HEK293 (cell line): ENCODE data around the gene CIAPIN1.
"Not testable (repeated sequence)": the region's sequence is repeated elsewhere in the genome, so short reads cannot be mapped to it uniquely, and the experiment has no call there.

Experiments used
- CTCF ChIA-PET: fragments of 350-600 bp; formaldehyde crosslinking; extraction: SDS; loops from one replicate; lab custom pipeline; 2021; ENCODE audit warnings: antibody characterized with exemption; lab: Yijun Ruan, JAX
- POLR2A ChIA-PET: fragments of 300-600 bp; formaldehyde crosslinking; extraction: SDS; loops from one replicate; lab custom pipeline; 2020; ENCODE audit warnings: antibody characterized with exemption, inconsistent platforms; lab: Yijun Ruan, JAX
- H3K27ac ChIP-seq: fragments of 200-500 bp; sonication (Bioruptor generic); 2 replicates; pipeline ENCODE4 v1.5.1; 2014; ENCODE audit warnings: low read depth, low read length, control low read depth, inconsistent platforms; ENCODE audit errors: extremely low read depth
- H3K36me3 ChIP-seq, 2 experiments: fragments of 200-500 bp in 1 of 2; sonication (Bioruptor generic) in 1 of 2; 1 replicate in 1 of 2; 2 replicates in 1 of 2; pipeline ENCODE4 v1.5.1; 2014 to 2017; ENCODE audit warnings: inconsistent platforms in 2 of 2, low read length in 2 of 2; ENCODE audit not compliant: control insufficient read depth in 2 of 2, insufficient read depth in 1 of 2
- H3K4me1 ChIP-seq: fragments of 200-500 bp; sonication (Bioruptor generic); 2 replicates; pipeline ENCODE4 v1.5.1; 2014; ENCODE audit warnings: mild to moderate bottlenecking, low read length, inconsistent platforms; ENCODE audit not compliant: control insufficient read depth, insufficient read depth
- H3K4me3 ChIP-seq: 2 replicates; pipeline ENCODE4 v1.5.1; 2011; ENCODE audit warnings: low read depth, mild to moderate bottlenecking, control low read depth, low read length, moderate library complexity
- H3K9me3 ChIP-seq: fragments of 200-500 bp; sonication (Bioruptor generic); 2 replicates; pipeline ENCODE4 v1.5.1; 2014; ENCODE audit warnings: low read depth, low read length, inconsistent platforms; ENCODE audit not compliant: control insufficient read depth, insufficient read depth
- HOXA7 ChIP-seq: sonication (generic); formaldehyde crosslinking; IDR thresholded peaks from 2 replicates; pipeline ENCODE4 v1.8.1; 2022; ENCODE audit warnings: missing genetic modification reagents, borderline replicate concordance
- MYNN ChIP-seq: fragments of 450-650 bp; formaldehyde crosslinking; IDR thresholded peaks from 2 replicates; pipeline ENCODE4 v1.5.1; 2016; ENCODE audit warnings: missing biosample characterization, missing genetic modification characterization, borderline replicate concordance
- PRDM1 ChIP-seq: fragments of 450-650 bp; formaldehyde crosslinking; IDR thresholded peaks from 2 replicates; pipeline ENCODE4; 2016; ENCODE audit warnings: missing biosample characterization, missing genetic modification characterization
- WT1 ChIP-seq: fragments of 450-650 bp; formaldehyde crosslinking; IDR thresholded peaks from 2 replicates; pipeline ENCODE4 v1.5.1; 2016; ENCODE audit warnings: missing biosample characterization, missing genetic modification characterization
- ZNF132 ChIP-seq: fragments of 450-650 bp; formaldehyde crosslinking; IDR thresholded peaks from 2 replicates; pipeline ENCODE4 v1.5.1; 2017; ENCODE audit warnings: missing biosample characterization, missing genetic modification characterization, borderline replicate concordance
- ZNF19 ChIP-seq: fragments of 450-650 bp; formaldehyde crosslinking; IDR thresholded peaks from 2 replicates; pipeline ENCODE4; 2016; ENCODE audit warnings: missing biosample characterization, missing genetic modification characterization, low read depth
- ZNF221 ChIP-seq: fragments of 450-650 bp; formaldehyde crosslinking; IDR thresholded peaks from 2 replicates; pipeline ENCODE4 v1.5.1; 2017; ENCODE audit warnings: missing biosample characterization, missing genetic modification characterization, borderline replicate concordance
- ZNF341 ChIP-seq: fragments of 450-650 bp; formaldehyde crosslinking; IDR thresholded peaks from 2 replicates; pipeline ENCODE4; 2016; ENCODE audit warnings: low read depth, missing biosample characterization, missing genetic modification characterization
- ZNF354C ChIP-seq: fragments of 450-650 bp; formaldehyde crosslinking; IDR thresholded peaks from 2 replicates; pipeline ENCODE4 v1.5.1; 2016; ENCODE audit warnings: missing biosample characterization, missing genetic modification characterization, low read depth, borderline replicate concordance
- ZNF529 ChIP-seq: fragments of 450-650 bp; formaldehyde crosslinking; IDR thresholded peaks from 2 replicates; pipeline ENCODE4 v1.5.1; 2017; ENCODE audit warnings: missing genetic modification characterization, missing biosample characterization; ENCODE audit not compliant: insufficient replicate concordance
- ZNF548 ChIP-seq: fragments of 450-650 bp; formaldehyde crosslinking; IDR thresholded peaks from 2 replicates; pipeline ENCODE4 v1.5.1; 2016; ENCODE audit warnings: missing biosample characterization, missing genetic modification characterization
- ZNF701 ChIP-seq: fragments of 450-650 bp; formaldehyde crosslinking; IDR thresholded peaks from 2 replicates; pipeline ENCODE4 v1.5.1; 2016; ENCODE audit warnings: missing biosample characterization, missing genetic modification characterization
- ZNF776 ChIP-seq: fragments of 450-650 bp; formaldehyde crosslinking; IDR thresholded peaks from 2 replicates; pipeline ENCODE4 v1.5.0; 2017; ENCODE audit warnings: missing biosample characterization, missing genetic modification characterization, borderline replicate concordance
- TF ChIP-seq, protein P1 (sequence below): fragments of 450-650 bp; formaldehyde crosslinking; IDR thresholded peaks from 2 replicates; pipeline ENCODE4 v1.5.1; 2017; ENCODE audit warnings: missing biosample characterization, missing genetic modification characterization
- TF ChIP-seq, protein P2 (sequence below): fragments of 450-650 bp; formaldehyde crosslinking; IDR thresholded peaks from 2 replicates; pipeline ENCODE4 v1.5.1; 2016; ENCODE audit warnings: missing biosample characterization, missing genetic modification characterization
- TF ChIP-seq, protein P3 (sequence below): fragments of 450-650 bp; formaldehyde crosslinking; IDR thresholded peaks from 2 replicates; pipeline ENCODE4 v1.5.1; 2016; ENCODE audit warnings: missing biosample characterization, missing genetic modification characterization

Gene CIAPIN1

DNA sequence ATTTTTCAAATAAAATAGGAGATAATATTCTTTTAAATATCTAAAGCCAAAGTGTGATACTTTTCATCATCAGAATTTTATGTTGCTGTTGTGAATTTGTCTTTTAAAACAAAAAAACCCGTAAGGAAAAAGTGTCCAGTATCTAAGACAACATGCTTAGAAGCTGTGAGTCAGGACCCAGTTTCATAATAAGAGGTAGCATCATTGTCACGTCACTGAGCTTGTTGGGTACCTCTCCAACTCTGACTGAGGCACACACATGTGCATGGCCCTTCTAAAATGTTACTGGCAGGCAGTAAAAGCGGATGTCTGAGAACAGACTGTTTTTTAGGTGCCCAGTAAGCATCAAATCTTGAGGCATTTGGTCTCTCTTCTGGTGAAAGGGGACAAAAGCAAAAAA, 2.5 kb downstream of the CIAPIN1 start:
- no peaks in the 10 kb centered on the region for H3K9me3 ChIP-seq
- H3K36me3 ChIP-seq = peaks cover 0 to 23% of the 10 kb centered on the region in 2 experiments; a peak in 2 of 3 replicates
- no peaks in the 10 kb centered on the region for H3K4me1 ChIP-seq
- CTCF ChIA-PET = interaction anchor here (0.6 to 2.5 kb wide), 5 partner anchors 17 to 143 kb away, joined by 3 to 17 read pairs (median 5); partner anchors contain the start of gene POLR2C
- H3K4me3 ChIP-seq = no peak overlapping the region
- TF ChIP-seq, protein P1, sequence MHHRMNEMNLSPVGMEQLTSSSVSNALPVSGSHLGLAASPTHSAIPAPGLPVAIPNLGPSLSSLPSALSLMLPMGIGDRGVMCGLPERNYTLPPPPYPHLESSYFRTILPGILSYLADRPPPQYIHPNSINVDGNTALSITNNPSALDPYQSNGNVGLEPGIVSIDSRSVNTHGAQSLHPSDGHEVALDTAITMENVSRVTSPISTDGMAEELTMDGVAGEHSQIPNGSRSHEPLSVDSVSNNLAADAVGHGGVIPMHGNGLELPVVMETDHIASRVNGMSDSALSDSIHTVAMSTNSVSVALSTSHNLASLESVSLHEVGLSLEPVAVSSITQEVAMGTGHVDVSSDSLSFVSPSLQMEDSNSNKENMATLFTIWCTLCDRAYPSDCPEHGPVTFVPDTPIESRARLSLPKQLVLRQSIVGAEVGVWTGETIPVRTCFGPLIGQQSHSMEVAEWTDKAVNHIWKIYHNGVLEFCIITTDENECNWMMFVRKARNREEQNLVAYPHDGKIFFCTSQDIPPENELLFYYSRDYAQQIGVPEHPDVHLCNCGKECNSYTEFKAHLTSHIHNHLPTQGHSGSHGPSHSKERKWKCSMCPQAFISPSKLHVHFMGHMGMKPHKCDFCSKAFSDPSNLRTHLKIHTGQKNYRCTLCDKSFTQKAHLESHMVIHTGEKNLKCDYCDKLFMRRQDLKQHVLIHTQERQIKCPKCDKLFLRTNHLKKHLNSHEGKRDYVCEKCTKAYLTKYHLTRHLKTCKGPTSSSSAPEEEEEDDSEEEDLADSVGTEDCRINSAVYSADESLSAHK (tag by site-specific recombination) = no peak
- peak; percentile 63; the same call in 1 of the 2 replicates for TF ChIP-seq MYNN
- H3K27ac ChIP-seq = no peak overlapping the region
- POLR2A ChIA-PET = interaction anchor here (2.2 kb wide), 1 partner anchor 18 kb away, joined by 13 read pairs; the partner anchor contains the start of gene POLR2C

DNA sequence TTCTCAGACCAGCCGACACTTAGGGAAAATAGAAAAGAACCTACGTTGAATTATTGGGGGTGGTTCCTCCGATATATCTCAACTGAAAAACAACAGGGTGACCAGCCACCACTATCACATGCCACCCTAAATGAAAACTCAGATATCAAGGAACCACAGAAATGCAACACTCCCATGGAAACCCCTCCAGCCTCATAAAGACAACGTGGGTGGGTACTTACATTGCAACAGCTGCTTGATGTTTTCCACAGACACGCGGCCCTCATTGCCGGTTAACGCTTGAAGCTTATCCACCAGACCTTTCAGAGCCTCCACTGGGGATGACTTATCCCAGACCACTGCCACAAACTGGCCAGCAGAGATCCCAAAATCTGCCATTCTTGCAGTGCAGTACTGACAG, 6.6 kb downstream of the CIAPIN1 start:
- H3K4me1 ChIP-seq, H3K4me3 ChIP-seq, H3K27ac ChIP-seq, POLR2A ChIA-PET, H3K9me3 ChIP-seq: not testable (repeated sequence)
- CTCF ChIA-PET = interaction anchor here (1.3 kb wide), 1 partner anchor 22 kb away, joined by 6 read pairs; no protein-coding TSS in a partner anchor
- peaks cover 18 to 60% of the 10 kb centered on the region in 2 experiments for H3K36me3 ChIP-seq

DNA sequence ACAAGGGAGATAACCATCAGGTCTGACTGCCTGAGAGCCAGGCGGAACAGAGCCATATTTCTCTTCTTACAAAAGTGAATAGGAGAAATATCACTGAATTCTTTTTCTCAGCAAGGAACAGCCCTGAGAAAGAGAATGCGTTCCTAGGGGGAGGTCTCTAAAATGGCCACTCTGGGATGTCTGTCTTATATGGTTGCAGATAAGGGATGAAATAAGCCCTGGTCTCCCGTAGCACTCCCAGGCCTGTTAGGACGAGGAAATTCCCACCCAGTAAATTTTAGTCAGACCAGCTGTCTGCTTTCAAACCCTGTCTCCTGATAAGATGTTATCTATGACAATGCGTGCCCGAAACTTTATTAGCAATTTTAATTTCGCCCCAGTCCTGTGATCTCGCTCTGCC, 7.2 kb downstream of the CIAPIN1 start:
- peaks cover 21 to 66% of the 10 kb centered on the region in 2 experiments for H3K36me3 ChIP-seq
- H3K4me1 ChIP-seq, H3K4me3 ChIP-seq, CTCF ChIA-PET, H3K27ac ChIP-seq, H3K9me3 ChIP-seq, POLR2A ChIA-PET: not testable (repeated sequence)

DNA sequence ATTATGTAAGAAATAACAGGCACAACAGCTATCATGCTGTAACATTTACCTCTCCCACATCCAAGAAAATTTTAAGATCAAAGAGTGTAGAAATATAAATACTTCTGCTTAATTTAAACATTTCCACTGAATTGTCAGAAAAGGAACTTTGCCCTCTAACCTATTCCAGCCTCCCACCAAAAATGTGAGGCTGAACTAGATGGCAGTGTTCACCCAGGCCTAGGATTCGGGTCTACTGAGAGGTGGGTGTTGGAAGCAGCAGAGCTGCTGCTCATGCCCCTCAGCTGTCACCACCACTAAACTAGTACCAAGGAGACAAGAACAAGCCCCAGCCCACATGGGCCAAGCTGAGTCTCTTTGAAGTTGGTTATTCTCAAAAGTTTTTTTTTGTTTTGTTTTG, 11.3 kb downstream of the CIAPIN1 start:
- peaks cover 44 to 96% of the 10 kb centered on the region in 2 experiments for H3K36me3 ChIP-seq
- H3K4me3 ChIP-seq = no peak overlapping the region
- ChIA-PET POLR2A (interaction anchor here (0.7 to 0.8 kb wide), 2 partner anchors 11 to 27 kb away, joined by 3 read pairs; partner anchors contain the start of genes CIAPIN1, COQ9 and POLR2C), CTCF (interaction anchor here (1.1 kb wide), 1 partner anchor 17 kb away, joined by 6 read pairs; no protein-coding TSS in a partner anchor)
- H3K27ac ChIP-seq = no peak overlapping the region
- TF ChIP-seq, protein P2, sequence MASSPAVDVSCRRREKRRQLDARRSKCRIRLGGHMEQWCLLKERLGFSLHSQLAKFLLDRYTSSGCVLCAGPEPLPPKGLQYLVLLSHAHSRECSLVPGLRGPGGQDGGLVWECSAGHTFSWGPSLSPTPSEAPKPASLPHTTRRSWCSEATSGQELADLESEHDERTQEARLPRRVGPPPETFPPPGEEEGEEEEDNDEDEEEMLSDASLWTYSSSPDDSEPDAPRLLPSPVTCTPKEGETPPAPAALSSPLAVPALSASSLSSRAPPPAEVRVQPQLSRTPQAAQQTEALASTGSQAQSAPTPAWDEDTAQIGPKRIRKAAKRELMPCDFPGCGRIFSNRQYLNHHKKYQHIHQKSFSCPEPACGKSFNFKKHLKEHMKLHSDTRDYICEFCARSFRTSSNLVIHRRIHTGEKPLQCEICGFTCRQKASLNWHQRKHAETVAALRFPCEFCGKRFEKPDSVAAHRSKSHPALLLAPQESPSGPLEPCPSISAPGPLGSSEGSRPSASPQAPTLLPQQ = no peak
- TF ChIP-seq ZNF701 (tag by site-specific recombination) = no peak
- TF ChIP-seq WT1 (tag by site-specific recombination) = no peak
- TF ChIP-seq ZNF548 (tag by site-specific recombination) = no peak
- no peak for TF ChIP-seq ZNF529 (tag by site-specific recombination)
- TF ChIP-seq PRDM1 (tag by site-specific recombination) = no peak
- no peak for TF ChIP-seq ZNF354C (tag by site-specific recombination)
- TF ChIP-seq ZNF19 = no peak
- TF ChIP-seq ZNF132 (tag by site-specific recombination) = no peak
- no peak for TF ChIP-seq ZNF341 (tag by site-specific recombination)
- TF ChIP-seq, protein P3, sequence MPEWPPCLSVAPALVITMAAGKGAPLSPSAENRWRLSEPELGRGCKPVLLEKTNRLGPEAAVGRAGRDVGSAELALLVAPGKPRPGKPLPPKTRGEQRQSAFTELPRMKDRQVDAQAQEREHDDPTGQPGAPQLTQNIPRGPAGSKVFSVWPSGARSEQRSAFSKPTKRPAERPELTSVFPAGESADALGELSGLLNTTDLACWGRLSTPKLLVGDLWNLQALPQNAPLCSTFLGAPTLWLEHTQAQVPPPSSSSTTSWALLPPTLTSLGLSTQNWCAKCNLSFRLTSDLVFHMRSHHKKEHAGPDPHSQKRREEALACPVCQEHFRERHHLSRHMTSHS (tag by site-specific recombination) = no peak
- TF ChIP-seq HOXA7 (CRISPR knock-in tag) = no peak
- TF ChIP-seq ZNF776 (tag by site-specific recombination) = no peak
- TF ChIP-seq ZNF221 (tag by site-specific recombination) = no peak
- H3K4me1 ChIP-seq = no peaks in the 10 kb centered on the region
- no peaks in the 10 kb centered on the region for H3K9me3 ChIP-seq
